HepG2 (cell line): ENCODE data around the gene LRSAM1. TPM values are rescaled to one million over a fixed set of nuclear protein-coding genes. Genes with fewer than 3 reads are reported as not detected.

Source experiments
- ATAC-seq: fragments of 200-7000 bp; cut with Tn5 transposase; 3 replicates; pipeline ENCODE4 v1.9.1; 2020; ENCODE audit warnings: mild to moderate bottlenecking, moderate library complexity
- BruUV-seq: library from RNA; stranded (reverse); fragments of 400-500 nt; replicated peaks from 2 replicates; lab custom pipeline; 2021; lab: Mats Ljungman, UMichigan
- CTCF ChIA-PET: fragments of 300-600 bp; formaldehyde crosslinking; extraction: SDS; loops from one replicate; lab custom pipeline; 2021; ENCODE audit warnings: low total read pairs, inconsistent platforms, low intra/inter-chr PET ratio; lab: Yijun Ruan, JAX
- POLR2A ChIA-PET: fragments of 350-600 bp; sonication (Branson Sonifier 250); formaldehyde crosslinking; loops from one replicate; lab custom pipeline; 2020; ENCODE audit warnings: antibody characterized with exemption, inconsistent platforms; lab: Yijun Ruan, JAX
- DNase-seq: peaks from one replicate; pipeline ENCODE4 v3.0.0-alpha.2; 2015; ENCODE audit warnings: low spot score
- FAIRE-seq: peaks from 3 replicates; lab custom pipeline; 2011; peaks lifted over from hg19 to GRCh38; lab: Jason Lieb, UNC
- H2AFZ ChIP-seq: one replicate; pipeline ENCODE4 v1.6.1; 2011; ENCODE audit warnings: low read length, inconsistent platforms
- H3K27ac ChIP-seq: fragments of 300-600 bp; 3 replicates; pipeline ENCODE4 v1.8.0; 2011; ENCODE audit warnings: mixed run types, mild to moderate bottlenecking, mixed read lengths, low read length, inconsistent platforms; ENCODE audit not compliant: insufficient read depth; ENCODE audit errors: extremely low read length
- H3K27me3 ChIP-seq, 2 experiments: fragments of 200-600 bp in 1 of 2; 2 replicates in 1 of 2; 3 replicates in 1 of 2; pipeline versions ENCODE4 v1.6.0 to v1.8.0; 2011; ENCODE audit warnings: low read length in 2 of 2, mild to moderate bottlenecking in 2 of 2, moderate library complexity in 2 of 2, inconsistent platforms in 1 of 2; ENCODE audit not compliant: insufficient read depth in 2 of 2, control insufficient read depth in 1 of 2
- H3K36me3 ChIP-seq, 2 experiments: fragments of 200-600 bp in 1 of 2; replicated peaks in 1 of 2; 2 replicates in 1 of 2; 3 replicates in 1 of 2; pipeline versions ENCODE4 v1.5.1 to v1.8.0; 2011; ENCODE audit warnings: low read length in 2 of 2, inconsistent platforms in 1 of 2; ENCODE audit not compliant: insufficient read depth in 2 of 2, control insufficient read depth in 1 of 2
- H3K4me1 ChIP-seq: 2 replicates; pipeline ENCODE4 v1.5.1; 2012; ENCODE audit warnings: low read length, inconsistent platforms; ENCODE audit not compliant: insufficient read depth
- H3K4me2 ChIP-seq: 2 replicates; pipeline ENCODE4 v1.6.0; 2011; ENCODE audit warnings: low read depth, low read length, inconsistent platforms
- H3K4me3 ChIP-seq, 3 experiments: fragments of 200-600 bp in 1 of 3; sonication (generic), shearing (Covaris generic) in 1 of 3; replicated peaks in 1 of 3; 2 replicates each; pipeline ENCODE4 v1.5.1; 2011 to 2016; ENCODE audit warnings: low read length in 3 of 3, inconsistent platforms in 2 of 3, low read depth in 2 of 3, mild to moderate bottlenecking in 2 of 3, control low read depth in 1 of 3, mixed read lengths in 1 of 3; ENCODE audit not compliant: insufficient read depth in 1 of 3
- H3K79me2 ChIP-seq: one replicate; pipeline ENCODE4 v1.6.1; 2011; ENCODE audit warnings: low read length, inconsistent platforms; ENCODE audit not compliant: insufficient read depth
- H3K9ac ChIP-seq: 2 replicates; pipeline ENCODE4 v1.6.0; 2011; ENCODE audit warnings: mild to moderate bottlenecking, low read depth, low read length, inconsistent platforms; ENCODE audit not compliant: insufficient read depth
- H3K9me3 ChIP-seq: 2 replicates; pipeline ENCODE4 v1.5.1; 2012; ENCODE audit warnings: mild to moderate bottlenecking, low read length
- H4K20me1 ChIP-seq: 2 replicates; pipeline ENCODE4 v1.6.0; 2011; ENCODE audit warnings: inconsistent platforms, mild to moderate bottlenecking, low read length, moderate library complexity; ENCODE audit not compliant: insufficient read depth
- NFYB ChIP-seq: sonication (generic); formaldehyde crosslinking; IDR thresholded peaks from 2 replicates; pipeline ENCODE4 v1.4.0; 2020; ENCODE audit warnings: missing genetic modification reagents
- POLR2G ChIP-seq: fragments of 200-400 bp; formaldehyde crosslinking; IDR thresholded peaks from 2 replicates; pipeline ENCODE4 v1.6.1; 2018; ENCODE audit warnings: mild to moderate bottlenecking, low read depth, low read length, moderate library complexity
- ZBTB1 ChIP-seq: sonication (generic); formaldehyde crosslinking; IDR thresholded peaks from 2 replicates; pipeline ENCODE4 v1.4.0; 2020; ENCODE audit warnings: missing genetic modification reagents, borderline replicate concordance
- ZBTB33 ChIP-seq: sonication (generic); formaldehyde crosslinking; IDR thresholded peaks from 2 replicates; pipeline ENCODE4 v1.4.0; 2020; ENCODE audit warnings: missing genetic modification reagents
- WGBS: methylation state at CpG from one replicate; pipeline ENCODE4 v1.1.6; 2017; ENCODE audit warnings: low lambda C conversion rate; 5-methylcytosine and 5-hydroxymethylcytosine counted together
- in situ Hi-C: cut with HindIII; loops from 2 replicates; pipeline ENCODE4 v1.10.0; 2017; ENCODE audit warnings: low pct_unique_long_range_greater_than_20kb; ENCODE audit not compliant: extremely low pct_ligation_motif_present
- intact Hi-C: fragments of 100-400 bp; cut with micrococcal nuclease; formaldehyde crosslinking; loops from one replicate; pipeline ENCODE4 v1.10.0; 2022; ENCODE audit not compliant: unreplicated experiment
- polyA plus RNA-seq, 8 experiments: library from polyadenylated mRNA; depleted of rRNA in 3 of 8; stranded (reverse) in 7 of 8; unstranded in 1 of 8; fragments of >200 nt; fragmentation: Illumina TruSeq in 4 of 8; extraction: Trizol in 4 of 8; gene quantifications; 2 replicates each; pipeline versions ENCODE4 v1.2.1 to v1.2.3, GENCODE V29; 2011 to 2016; ENCODE audit warnings: low read depth in 4 of 8, missing spikeins in 1 of 8, mixed read lengths in 1 of 8; ENCODE audit not compliant: insufficient read depth in 1 of 8
- total RNA-seq, 5 experiments: library from RNA; depleted of rRNA; stranded (reverse); fragments of >200 nt; fragmentation: Illumina TruSeq; extraction: Trizol; gene quantifications; 2 replicates each; pipeline ENCODE4 v1.2.3, GENCODE V29; 2016; ENCODE audit warnings: low read depth in 1 of 5
- TF ChIP-seq, protein P1 (sequence below): sonication (generic); formaldehyde crosslinking; IDR thresholded peaks from 2 replicates; pipeline ENCODE4 v1.8.0; 2022; ENCODE audit warnings: mild to moderate bottlenecking, missing genetic modification reagents, moderate library complexity

LRSAM1 gene
- total and polyA plus RNA-seq, 2 of the 13 experiments (the other 11 are each of a cell fraction or from before 2014, with no cell fraction given) = 8.7 to 10.2 TPM

GRCh38 chr9:127418037-127418471 lies 33.3 kb upstream of the LRSAM1 start (continued):
- TF ChIP-seq, protein P1, sequence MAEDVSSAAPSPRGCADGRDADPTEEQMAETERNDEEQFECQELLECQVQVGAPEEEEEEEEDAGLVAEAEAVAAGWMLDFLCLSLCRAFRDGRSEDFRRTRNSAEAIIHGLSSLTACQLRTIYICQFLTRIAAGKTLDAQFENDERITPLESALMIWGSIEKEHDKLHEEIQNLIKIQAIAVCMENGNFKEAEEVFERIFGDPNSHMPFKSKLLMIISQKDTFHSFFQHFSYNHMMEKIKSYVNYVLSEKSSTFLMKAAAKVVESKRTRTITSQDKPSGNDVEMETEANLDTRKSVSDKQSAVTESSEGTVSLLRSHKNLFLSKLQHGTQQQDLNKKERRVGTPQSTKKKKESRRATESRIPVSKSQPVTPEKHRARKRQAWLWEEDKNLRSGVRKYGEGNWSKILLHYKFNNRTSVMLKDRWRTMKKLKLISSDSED = no peak
- TF ChIP-seq ZBTB33 (peak; percentile 98), ZBTB1 (no peak)

GRCh38 chr9:127419348-127419747 lies 32.0 kb upstream of the LRSAM1 start:
- Histone ChIP-seq H3K36me3 (no peaks in the 10 kb centered on the region), H3K9ac (no peak overlapping the region), H4K20me1 (no peaks in the 10 kb centered on the region), H3K4me2 (no peak overlapping the region), H3K4me3 (no peak overlapping the region), H2AFZ (no peak overlapping the region), H3K9me3 (no peaks in the 10 kb centered on the region), H3K4me1 (peaks cover 30% of the 10 kb centered on the region), H3K27ac (no peak overlapping the region), H3K27me3 (no peaks in the 10 kb centered on the region; a peak in 1 of 5 replicates), H3K79me2 (peaks cover 19% of the 10 kb centered on the region)
- no TSS peak for BruUV-seq
- POLR2A ChIA-PET = interaction anchor here (3.3 kb wide), 1 partner anchor 23 kb away, joined by 20 read pairs; the partner anchor contains the start of gene SLC2A8
- WGBS = 95% methylated on average over 4 of the region's 6 CpGs
- CTCF ChIA-PET = no interaction called here
- intact Hi-C loops = no loop called here
- TF ChIP-seq NFYB (CRISPR knock-in tag) = no peak
- TF ChIP-seq POLR2G = peak; percentile 55
- no peak for FAIRE-seq
- DNase-seq = no peak
- no peak for ATAC-seq
- in situ Hi-C loops = no loop called here
